OCI-LY7 (cell line): ENCODE data around the gene C9orf78. TPM values are rescaled to one million over a fixed set of nuclear protein-coding genes. Genes with fewer than 3 reads are reported as not detected.

Experiments used
- BruUV-seq: library from RNA; stranded (reverse); fragments of 400-500 nt; replicated peaks from 2 replicates; lab custom pipeline; 2021; lab: Mats Ljungman, UMichigan
- CTCF ChIA-PET: fragments of 300-600 bp; sonication (Branson Sonifier 250); formaldehyde crosslinking; loops from one replicate; lab custom pipeline; 2022; ENCODE audit warnings: antibody characterized with exemption; ENCODE audit not compliant: unreplicated experiment; lab: Charles Lee
- POLR2A ChIA-PET: fragments of 300-600 bp; sonication (Branson Sonifier 250); formaldehyde crosslinking; loops from one replicate; lab custom pipeline; 2022; ENCODE audit warnings: antibody characterized with exemption; lab: Charles Lee
- DNase-seq: peaks from one replicate; pipeline ENCODE4 v3.0.0-alpha.2; 2015; ENCODE audit warnings: low spot score
- H2AFZ ChIP-seq: fragments of 200-600 bp; sonication (generic), shearing (Covaris generic); 2 replicates; pipeline ENCODE4 v1.6.1; 2014; ENCODE audit warnings: mild to moderate bottlenecking, antibody characterized with exemption, low read length, moderate library complexity
- H3K27ac ChIP-seq: fragments of 200-600 bp; sonication (generic); 2 replicates; pipeline ENCODE4 v1.5.1; 2014; ENCODE audit warnings: mixed run types, low read depth, mild to moderate bottlenecking, moderate library complexity, low read length, inconsistent platforms; ENCODE audit not compliant: poor library complexity, severe bottlenecking
- H3K36me3 ChIP-seq: fragments of 200-600 bp; sonication (generic); 2 replicates; pipeline ENCODE4 v1.6.1; 2014; ENCODE audit warnings: mild to moderate bottlenecking, antibody characterized with exemption, low read length, moderate library complexity, mixed read lengths; ENCODE audit not compliant: insufficient read depth
- H3K4me1 ChIP-seq: fragments of 200-600 bp; sonication (generic); 2 replicates; pipeline ENCODE4 v1.5.1; 2014; ENCODE audit warnings: mild to moderate bottlenecking, low read length; ENCODE audit not compliant: insufficient read depth, poor library complexity, severe bottlenecking
- H3K4me2 ChIP-seq: fragments of 200-600 bp; sonication (generic); 2 replicates; pipeline ENCODE4 v1.6.1; 2014; ENCODE audit warnings: mild to moderate bottlenecking, low read length
- H3K4me3 ChIP-seq: fragments of 200-600 bp; sonication (generic); 2 replicates; pipeline ENCODE4 v1.5.1; 2014; ENCODE audit warnings: mild to moderate bottlenecking, low read depth, low read length; ENCODE audit not compliant: poor library complexity, severe bottlenecking
- H3K79me2 ChIP-seq: fragments of 200-600 bp; sonication (generic); 2 replicates; pipeline ENCODE4 v1.6.1; 2016; ENCODE audit warnings: low read depth, mild to moderate bottlenecking, low read length, moderate library complexity, mixed read lengths; ENCODE audit not compliant: insufficient read depth
- H3K9me2 ChIP-seq: fragments of 200-600 bp; sonication (generic); 2 replicates; pipeline ENCODE4 v1.6.1; 2016; ENCODE audit warnings: mild to moderate bottlenecking, low read length, mixed read lengths; ENCODE audit not compliant: insufficient read depth
- H3K9me3 ChIP-seq: fragments of 200-600 bp; sonication (generic); 2 replicates; pipeline ENCODE4 v1.6.1; 2014; ENCODE audit warnings: mild to moderate bottlenecking, mixed run types, low read length, mixed read lengths
- H4K20me1 ChIP-seq: fragments of 200-600 bp; sonication (generic); 2 replicates; pipeline ENCODE4 v1.6.1; 2014; ENCODE audit warnings: mild to moderate bottlenecking, antibody characterized with exemption, low read length, moderate library complexity, mixed read lengths; ENCODE audit not compliant: insufficient read depth
- CTCF ChIP-seq: fragments of 200-600 bp; sonication (generic); conservative IDR thresholded peaks from 2 replicates; pipeline ENCODE4 v1.5.1; 2014; ENCODE audit warnings: mild to moderate bottlenecking, antibody characterized with exemption, low read length, moderate library complexity, mixed read lengths
- EZH2phosphoT487 ChIP-seq: fragments of 200-600 bp; sonication (generic); IDR thresholded peaks from 2 replicates; pipeline ENCODE4 v1.6.1; 2018; ENCODE audit warnings: low read depth, borderline replicate concordance, mild to moderate bottlenecking, mixed run types, antibody characterized with exemption, low read length, moderate library complexity, mixed read lengths
- intact Hi-C: fragments of 100-400 bp; cut with micrococcal nuclease; formaldehyde crosslinking; loops from one replicate; pipeline ENCODE4 v1.10.0; 2022; ENCODE audit not compliant: unreplicated experiment
- total RNA-seq, 2 experiments: library from RNA; depleted of rRNA in 1 of 2; stranded (reverse); fragments of >200 nt in 1 of 2; shearing (Covaris generic) in 1 of 2; gene quantifications; 2 replicates each; pipeline ENCODE4 v1.2.3, GENCODE V29; 2014 to 2022

Gene C9orf78
- total RNA-seq, 2 experiments from 2014 or later: 49.4 to 60.6 TPM

DNA sequence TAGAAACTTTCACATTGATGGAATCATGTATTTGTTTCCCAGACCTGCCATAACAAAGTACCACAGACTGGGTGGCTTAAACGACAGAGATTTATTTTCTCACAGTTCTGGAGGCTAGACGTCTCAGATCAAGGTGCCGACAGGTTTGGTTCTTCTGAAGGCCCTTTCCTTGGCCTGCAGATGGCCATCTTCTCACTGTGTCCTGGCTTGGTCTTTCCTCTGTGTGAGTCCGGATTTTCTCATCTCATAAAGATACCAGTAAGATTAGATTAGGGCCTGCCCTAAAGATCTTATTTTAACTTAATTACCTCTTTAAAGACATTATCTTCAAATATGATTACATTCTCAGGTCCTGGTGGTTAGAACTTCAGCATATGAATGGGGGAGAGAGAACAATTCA is 6.0 kb upstream of the C9orf78 start:
- TF ChIP-seq CTCF (no peak), EZH2phosphoT487 (no peak)
- H3K4me1 ChIP-seq: peaks cover 39% of the 10 kb centered on the region
- no peaks in the 10 kb centered on the region for H3K9me3 ChIP-seq
- H3K36me3 ChIP-seq: no peaks in the 10 kb centered on the region
- H3K9me2 ChIP-seq: no peaks in the 10 kb centered on the region
- DNase-seq: no peak
- H2AFZ ChIP-seq: no peak overlapping the region
- ChIA-PET POLR2A (no interaction called here), CTCF (no interaction called here)
- no TSS peak for BruUV-seq
- H3K79me2 ChIP-seq: peaks cover 6% of the 10 kb centered on the region; the same call in 1 of the 2 replicates
- H3K4me2 ChIP-seq: no peak overlapping the region
- intact Hi-C loops: no loop called here
- H3K4me3 ChIP-seq: no peak overlapping the region
- no peak overlapping the region for H3K27ac ChIP-seq
- no peaks in the 10 kb centered on the region for H4K20me1 ChIP-seq

DNA sequence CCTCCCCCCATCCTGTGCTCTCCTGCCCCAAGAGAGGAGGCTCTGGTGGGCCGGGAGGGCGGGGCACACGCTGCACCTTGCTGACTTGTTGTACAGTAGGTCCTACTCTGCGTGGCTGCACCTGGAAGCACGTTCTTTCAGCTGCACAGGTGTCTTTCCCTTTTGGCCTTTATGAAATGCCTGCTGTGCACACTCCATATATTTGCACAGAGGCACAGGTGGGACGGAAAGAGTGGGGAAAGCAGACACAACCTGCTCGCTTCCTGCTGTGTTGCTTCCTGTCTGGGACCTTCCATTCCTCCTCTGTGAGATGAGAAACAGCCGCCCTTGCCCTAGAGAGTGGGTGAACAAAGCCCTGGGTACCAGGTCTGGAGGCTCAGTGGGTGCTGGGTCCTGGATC is 5.0 kb upstream of the C9orf78 start:
- Histone ChIP-seq H3K36me3 (no peaks in the 10 kb centered on the region), H3K79me2 (peaks cover 10% of the 10 kb centered on the region; the same call in 1 of the 2 replicates), H3K4me2 (peak overlapping the region; percentile 58), H3K27ac (peak overlapping the region; percentile 62), H3K4me1 (peaks cover 38% of the 10 kb centered on the region), H3K9me2 (no peaks in the 10 kb centered on the region), H3K4me3 (no peak overlapping the region), H3K9me3 (no peaks in the 10 kb centered on the region), H2AFZ (no peak overlapping the region), H4K20me1 (no peaks in the 10 kb centered on the region)
- ChIA-PET POLR2A (interaction anchor here (0.6 kb wide), 1 partner anchor 11 kb away, joined by 3 read pairs; no protein-coding TSS in a partner anchor), CTCF (no interaction called here)
- DNase-seq: peak; percentile 56
- no TSS peak for BruUV-seq
- TF ChIP-seq EZH2phosphoT487 (no peak), CTCF (no peak)
- intact Hi-C loops: no loop called here

GRCh38 chr9:129839324-129840023 is 4.4 kb upstream of the C9orf78 start:
- DNase-seq: no peak
- no peak overlapping the region for H3K4me3 ChIP-seq

More at GRCh38 chr9:129839324-129840023, 4.4 kb upstream of the C9orf78 start:
- H3K9me2 ChIP-seq: no peaks in the 10 kb centered on the region
- POLR2A ChIA-PET: interaction anchor here (0.6 kb wide), 1 partner anchor 11 kb away, joined by 3 read pairs; no protein-coding TSS in a partner anchor
- no peaks in the 10 kb centered on the region for H3K9me3 ChIP-seq
- H3K79me2 ChIP-seq: peaks cover 15% of the 10 kb centered on the region
- peaks cover 37% of the 10 kb centered on the region for H3K4me1 ChIP-seq
- no peak overlapping the region for H2AFZ ChIP-seq
- intact Hi-C loops: no loop called here
- H3K27ac ChIP-seq: peak overlapping the region; percentile 62
- CTCF ChIA-PET: no interaction called here
- peak overlapping the region; percentile 58 for H3K4me2 ChIP-seq
- H4K20me1 ChIP-seq: no peaks in the 10 kb centered on the region
- no peak for TF ChIP-seq CTCF
- no TSS peak for BruUV-seq
- no peaks in the 10 kb centered on the region for H3K36me3 ChIP-seq
